Activated CD4-positive, alpha-beta T cell treated with anti-CD3 and anti-CD28 coated beads, Interleukin-2, Interleukin-6, amounts not matched to agents 100 ng/mL and 50 ng/mL, durations not matched to agents 16 hours and 8 hours (primary cell): ENCODE results near the gene C16orf90.
A peak's percentile ranks its signal among the peaks of the same experiment; 100 is the strongest.
"Not testable (repeated sequence)": the region's sequence is repeated elsewhere in the genome, so short reads cannot be mapped to it uniquely, and the experiment has no call there.

Experiments
- DNase-seq: peaks from one replicate; pipeline ENCODE4 v3.0.0-alpha.2; 2020

The C16orf90 gene

GRCh38 chr16:3482659-3483241 is 12.5 kb downstream of the C16orf90 start:
- no peak for DNase-seq

- DNase-seq, result no peak
Measured at GRCh38 chr16:3481696-3482658, 13.3 kb downstream of the C16orf90 start.

- no peak for DNase-seq
Measured at GRCh38 chr16:3480901-3481695, 14.2 kb downstream of the C16orf90 start.

GRCh38 chr16:3479654-3480216 is 15.6 kb downstream of the C16orf90 start:
- no peak for DNase-seq

- DNase-seq, result no peak
Measured at GRCh38 chr16:3478242-3478925, 16.9 kb downstream of the C16orf90 start.

- no peak for DNase-seq
Measured at GRCh38 chr16:3476409-3476808, 18.9 kb downstream of the C16orf90 start.

GRCh38 chr16:3475604-3476375 is 19.5 kb downstream of the C16orf90 start:
- no peak for DNase-seq

GRCh38 chr16:3474870-3475269 is 20.4 kb downstream of the C16orf90 start:
- not testable (repeated sequence) for DNase-seq

- no peak for DNase-seq
Measured at GRCh38 chr16:3474136-3474779, 21.0 kb downstream of the C16orf90 start.

GRCh38 chr16:3473596-3473943 is 21.7 kb downstream of the C16orf90 start:
- not testable (repeated sequence) for DNase-seq

- DNase-seq, result peak; percentile 38
Measured at GRCh38 chr16:3472878-3473595, 22.3 kb downstream of the C16orf90 start.

- no peak for DNase-seq
Measured at GRCh38 chr16:3471518-3472176, 23.6 kb downstream of the C16orf90 start.

GRCh38 chr16:3470723-3471122 is 24.6 kb downstream of the C16orf90 start:
- DNase-seq, result no peak

- no peak for DNase-seq
Measured at GRCh38 chr16:3469736-3470135, 25.6 kb downstream of the C16orf90 start.

GRCh38 chr16:3468501-3468900 is 26.8 kb downstream of the C16orf90 start:
- no peak for DNase-seq

- no peak for DNase-seq
Measured at GRCh38 chr16:3467921-3468320, 27.4 kb downstream of the C16orf90 start.

GRCh38 chr16:3467182-3467581 is 28.1 kb downstream of the C16orf90 start:
- DNase-seq, result no peak

- DNase-seq, result no peak
Measured at GRCh38 chr16:3465911-3466584, 29.2 kb downstream of the C16orf90 start.

GRCh38 chr16:3465301-3465700 is 30.0 kb downstream of the C16orf90 start:
- no peak for DNase-seq
